Fibroblast of lung (primary cell): ENCODE results near the gene ZDHHC12. TPM values are rescaled to one million over a fixed set of nuclear protein-coding genes. Genes with fewer than 3 reads are reported as not detected.

Experiments
- DNase-seq, 2 donors: peaks; one replicate each; pipeline versions ENCODE4 v3.0.0 to v3.0.0-alpha.2; 2010; ENCODE audit warnings: low read depth in 2 of 2
- H2AFZ ChIP-seq: 2 replicates; pipeline ENCODE4 v1.5.1; 2012; ENCODE audit warnings: low read length, control low read depth, inconsistent platforms
- H3K27ac ChIP-seq: 2 replicates; pipeline ENCODE4 v1.5.1; 2011; ENCODE audit warnings: low read length, control low read depth; ENCODE audit not compliant: insufficient read depth
- H3K27me3 ChIP-seq: 2 replicates; pipeline ENCODE4 v1.5.1; 2011; ENCODE audit warnings: mild to moderate bottlenecking, low read length; ENCODE audit not compliant: control insufficient read depth, insufficient read depth
- H3K36me3 ChIP-seq: 2 replicates; pipeline ENCODE4 v1.5.1; 2011; ENCODE audit warnings: low read length; ENCODE audit not compliant: control insufficient read depth, insufficient read depth
- H3K4me1 ChIP-seq: 2 replicates; pipeline ENCODE4 v1.5.1; 2011; ENCODE audit warnings: low read length; ENCODE audit not compliant: control insufficient read depth, insufficient read depth; ENCODE audit errors: extremely low read depth
- H3K4me2 ChIP-seq: 2 replicates; pipeline ENCODE4 v1.5.1; 2011; ENCODE audit warnings: low read length, control low read depth; ENCODE audit not compliant: insufficient read depth; ENCODE audit errors: extremely low read depth
- H3K4me3 ChIP-seq, 4 experiments: fragments of 200-600 bp in 1 of 4; sonication (generic) in 1 of 4; replicated peaks in 1 of 4; 2 replicates each; pipeline ENCODE4 v1.5.1; 2011 to 2016; ENCODE audit warnings: low read length in 4 of 4, low read depth in 3 of 4, mild to moderate bottlenecking in 3 of 4, control low read depth in 2 of 4, inconsistent platforms in 1 of 4, mixed read lengths in 1 of 4; ENCODE audit not compliant: insufficient read depth in 1 of 4; ENCODE audit errors: control extremely low read depth in 1 of 4
- H3K79me2 ChIP-seq: 2 replicates; pipeline ENCODE4 v1.5.1; 2012; ENCODE audit warnings: mild to moderate bottlenecking, low read length, inconsistent platforms; ENCODE audit not compliant: control insufficient read depth, insufficient read depth
- H3K9ac ChIP-seq: 2 replicates; pipeline ENCODE4 v1.5.1; 2011; ENCODE audit warnings: mild to moderate bottlenecking, low read length, control low read depth; ENCODE audit not compliant: insufficient read depth
- H3K9me3 ChIP-seq: 2 replicates; pipeline ENCODE4 v1.5.1; 2012; ENCODE audit warnings: low read depth, low read length; ENCODE audit not compliant: control insufficient read depth, insufficient read depth
- H4K20me1 ChIP-seq: 2 replicates; pipeline ENCODE4 v1.5.1; 2011; ENCODE audit warnings: low read length; ENCODE audit not compliant: control insufficient read depth, insufficient read depth; ENCODE audit errors: extremely low read depth
- EZH2 ChIP-seq: IDR thresholded peaks from 2 replicates; pipeline ENCODE4 v1.5.1; 2012; ENCODE audit warnings: low read length, control low read depth, mild to moderate bottlenecking; ENCODE audit errors: missing control alignments
- polyA plus RNA-seq, 2 donors: library from polyadenylated mRNA; depleted of rRNA in 1 of 2; stranded (reverse) in 1 of 2; unstranded in 1 of 2; fragments of >200 nt; gene quantifications; 2 replicates each; pipeline ENCODE4 v1.2.1, GENCODE V29; 2011 to 2012; ENCODE audit warnings: missing spikeins in 1 of 2
- total RNA-seq: library from RNA; depleted of rRNA; stranded (reverse); fragments of >200 nt; gene quantifications from 2 replicates; pipeline ENCODE4 v1.2.1, GENCODE V29; 2014
- TF ChIP-seq, protein P1 (sequence below), 2 donors: IDR thresholded peaks in 1 of 2; conservative IDR thresholded peaks in 1 of 2; 1 replicate in 1 of 2; 2 replicates in 1 of 2; pipeline ENCODE4 v1.5.1; 2011 to 2012; ENCODE audit warnings: low read length in 2 of 2, control low read depth in 1 of 2, inconsistent platforms in 1 of 2, low read depth in 1 of 2, mild to moderate bottlenecking in 1 of 2

ZDHHC12 gene
- total and polyA plus RNA-seq, 2 donors (not counting 1 experiment from before 2014, with no cell fraction given): 19.1 to 39.0 TPM

DNA sequence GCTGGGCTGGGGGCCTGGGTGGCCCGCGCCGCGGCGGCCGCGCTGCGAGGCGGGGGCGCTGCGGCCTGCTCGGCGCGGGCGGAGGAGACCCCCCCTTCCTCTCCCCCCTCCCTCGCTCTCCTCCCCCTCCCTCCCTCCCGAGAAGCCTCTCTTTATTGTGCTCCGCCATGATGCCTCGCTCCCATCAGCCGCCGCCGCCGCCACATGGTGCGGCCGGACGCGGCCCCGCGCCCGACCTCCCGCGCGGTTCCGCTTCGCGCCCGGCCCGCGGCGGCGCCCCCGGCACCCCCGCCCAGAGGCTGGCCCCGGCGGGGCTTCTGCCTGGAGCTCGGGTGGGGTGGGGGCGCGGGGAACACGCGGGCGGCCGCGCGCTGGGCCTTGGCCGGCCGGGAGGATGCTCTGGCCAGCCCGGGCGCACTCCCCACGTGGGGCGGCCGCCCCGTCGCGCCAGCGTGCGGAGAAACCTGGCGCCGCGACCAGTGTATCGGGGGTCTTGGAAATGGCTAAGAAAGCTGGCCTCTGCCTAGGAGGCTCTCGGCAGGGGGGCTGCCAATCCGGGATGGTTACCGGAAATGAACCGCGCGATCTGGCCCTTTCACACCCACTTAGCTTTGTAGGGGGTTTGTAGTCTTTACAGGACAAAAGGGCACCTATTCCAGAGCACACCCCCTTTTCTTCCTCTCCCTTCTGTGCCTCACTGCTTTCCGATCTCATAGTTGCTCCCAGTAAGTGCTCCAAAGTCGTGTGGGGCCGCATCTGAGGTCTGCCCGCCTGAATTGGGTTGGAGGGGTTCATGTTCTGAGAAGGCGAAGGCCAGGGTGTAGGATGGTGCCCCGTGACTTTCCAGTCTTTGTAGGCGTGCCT, 33.9 kb downstream of the ZDHHC12 start:
- Histone ChIP-seq H3K9me3 (no peaks in the 10 kb centered on the region), H3K27me3 (no peaks in the 10 kb centered on the region), H3K27ac (peak overlapping the region; percentile 74), H3K9ac (peak overlapping the region; percentile 73), H4K20me1 (peaks cover 5% of the 10 kb centered on the region), H3K4me3 (peak overlapping the region; percentile 83 to 97 (median 92)), H3K36me3 (peaks cover 7% of the 10 kb centered on the region), H3K4me2 (peak overlapping the region; percentile 71), H3K4me1 (peaks cover 5% of the 10 kb centered on the region), H3K79me2 (peaks cover 34% of the 10 kb centered on the region), H2AFZ (no peak overlapping the region)
- DNase-seq: peak; percentile 53 to 59
- TF ChIP-seq, protein P1, sequence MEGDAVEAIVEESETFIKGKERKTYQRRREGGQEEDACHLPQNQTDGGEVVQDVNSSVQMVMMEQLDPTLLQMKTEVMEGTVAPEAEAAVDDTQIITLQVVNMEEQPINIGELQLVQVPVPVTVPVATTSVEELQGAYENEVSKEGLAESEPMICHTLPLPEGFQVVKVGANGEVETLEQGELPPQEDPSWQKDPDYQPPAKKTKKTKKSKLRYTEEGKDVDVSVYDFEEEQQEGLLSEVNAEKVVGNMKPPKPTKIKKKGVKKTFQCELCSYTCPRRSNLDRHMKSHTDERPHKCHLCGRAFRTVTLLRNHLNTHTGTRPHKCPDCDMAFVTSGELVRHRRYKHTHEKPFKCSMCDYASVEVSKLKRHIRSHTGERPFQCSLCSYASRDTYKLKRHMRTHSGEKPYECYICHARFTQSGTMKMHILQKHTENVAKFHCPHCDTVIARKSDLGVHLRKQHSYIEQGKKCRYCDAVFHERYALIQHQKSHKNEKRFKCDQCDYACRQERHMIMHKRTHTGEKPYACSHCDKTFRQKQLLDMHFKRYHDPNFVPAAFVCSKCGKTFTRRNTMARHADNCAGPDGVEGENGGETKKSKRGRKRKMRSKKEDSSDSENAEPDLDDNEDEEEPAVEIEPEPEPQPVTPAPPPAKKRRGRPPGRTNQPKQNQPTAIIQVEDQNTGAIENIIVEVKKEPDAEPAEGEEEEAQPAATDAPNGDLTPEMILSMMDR (conservative IDR thresholded peaks at IDR 0.05 in 1 of 2, IDR thresholded peaks at IDR 0.05 in 1 of 2; ENCODE audit: low read depth in 1 of 2, low read length in 2 of 2): no peak
- no peak for TF ChIP-seq EZH2

DNA sequence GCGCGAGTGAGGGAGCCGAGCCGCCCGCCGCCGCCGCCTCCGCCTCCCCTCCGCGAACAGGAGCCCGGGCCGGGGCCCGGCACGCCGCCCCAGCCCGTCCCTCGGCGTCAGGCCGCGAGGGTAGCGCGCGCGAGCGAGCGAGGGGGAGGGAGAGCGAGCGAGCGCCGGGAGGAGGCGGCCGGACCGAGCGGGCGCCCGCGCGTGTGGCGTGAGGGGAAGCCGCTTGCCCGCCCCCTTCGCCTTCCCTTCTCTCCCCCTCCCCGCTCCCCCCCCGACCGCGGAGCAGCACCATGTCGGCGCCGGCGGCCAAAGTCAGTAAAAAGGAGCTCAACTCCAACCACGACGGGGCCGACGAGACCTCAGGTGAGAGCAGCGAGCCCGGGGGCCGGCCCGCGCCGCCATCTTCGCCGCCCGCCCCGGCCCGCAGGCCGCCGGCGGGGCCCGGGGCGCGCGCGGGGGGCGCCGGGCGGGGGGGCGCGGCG, 34.6 kb downstream of the ZDHHC12 start:
- Histone ChIP-seq H3K27me3 (no peaks in the 10 kb centered on the region), H3K4me2 (no peak overlapping the region), H3K79me2 (peaks cover 37% of the 10 kb centered on the region), H3K36me3 (peaks cover 5% of the 10 kb centered on the region), H2AFZ (no peak overlapping the region), H3K9ac (peak overlapping the region; percentile 68), H3K4me3 (peak overlapping the region in 3 of 4 experiments; percentile 27 to 58 (median 46)), H4K20me1 (peaks cover 5% of the 10 kb centered on the region), H3K4me1 (peaks cover 12% of the 10 kb centered on the region), H3K9me3 (no peaks in the 10 kb centered on the region), H3K27ac (peak overlapping the region; percentile 46)
- peak in 1 of 2 donors; percentile 44 for DNase-seq
- TF ChIP-seq, protein P1 (conservative IDR thresholded peaks at IDR 0.05 in 1 of 2, IDR thresholded peaks at IDR 0.05 in 1 of 2; ENCODE audit: low read depth in 1 of 2, low read length in 2 of 2): no peak
- TF ChIP-seq EZH2: no peak

DNA sequence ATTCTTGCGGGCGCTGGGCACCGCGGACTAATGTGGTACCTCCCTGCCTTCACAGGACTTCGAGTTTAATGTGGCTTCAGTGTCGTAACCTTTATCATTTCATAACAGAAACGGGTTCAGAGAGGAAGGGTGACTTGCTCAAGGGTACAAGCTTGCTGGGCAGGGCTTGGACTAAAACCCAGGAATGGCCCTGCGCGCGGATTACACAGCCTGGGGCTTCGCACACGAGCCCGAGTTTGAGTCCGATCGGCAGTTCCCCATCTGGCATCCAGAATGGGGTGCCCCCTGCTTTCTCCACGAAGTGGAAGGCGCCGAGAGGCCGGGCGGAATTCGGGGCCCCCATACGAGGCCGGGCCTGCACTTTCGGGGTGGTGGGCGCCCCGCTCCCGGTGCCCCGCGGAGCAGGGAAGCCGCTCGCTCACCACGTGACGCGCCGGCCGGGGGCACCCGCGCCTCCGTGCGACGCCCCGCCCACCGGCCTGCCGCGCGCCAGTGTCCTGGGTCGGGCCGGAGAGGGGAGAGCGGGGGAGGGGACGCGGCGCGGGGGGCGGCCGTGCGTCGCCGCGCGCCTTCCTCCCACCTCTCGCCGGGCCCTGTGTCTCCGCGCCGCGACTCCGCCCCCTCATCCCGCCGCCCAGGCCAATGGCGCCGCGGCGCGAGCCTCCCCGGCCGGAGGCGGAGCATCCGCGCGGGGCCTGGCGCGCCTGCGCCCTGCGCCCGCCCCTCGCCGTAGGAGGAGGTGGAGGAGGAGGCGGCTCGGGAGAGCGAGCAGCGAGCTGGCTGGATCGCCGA, 35.2 kb downstream of the ZDHHC12 start, which contains the start of gene SET:
TSS of gene SET (plus strand) at position 722 of the 792 bp plus-strand sequence. CDS start 361 bp downstream, outside the sequence.
- Histone ChIP-seq H3K9me3 (no peaks in the 10 kb centered on the region), H3K79me2 (peaks cover 35% of the 10 kb centered on the region), H3K4me3 (peak within 1 kb of the TSS; percentile 83 to 97 (median 92)), H3K27ac (peak within 1 kb of the TSS; percentile 74), H3K9ac (peak within 1 kb of the TSS; percentile 73), H3K4me1 (peaks cover 12% of the 10 kb centered on the region), H3K36me3 (peaks cover 2% of the 10 kb centered on the region), H3K27me3 (no peaks in the 10 kb centered on the region), H4K20me1 (peaks cover 5% of the 10 kb centered on the region), H2AFZ (peak within 1 kb of the TSS; percentile 44), H3K4me2 (peak within 1 kb of the TSS; percentile 39)
- peak; percentile 87 to 91 for DNase-seq
- TF ChIP-seq EZH2: no peak
- TF ChIP-seq, protein P1 (conservative IDR thresholded peaks at IDR 0.05 in 1 of 2, IDR thresholded peaks at IDR 0.05 in 1 of 2; ENCODE audit: low read depth in 1 of 2, low read length in 2 of 2): no peak
